ENCODE results near the gene COX19. TPM values are rescaled to one million over a fixed set of nuclear protein-coding genes. Genes with fewer than 3 reads are reported as not detected.

COX19 gene
- total and polyA plus RNA-seq, 2 donors (not counting 3 experiments of a cell fraction or from before 2014, with no cell fraction given) = 6.8 to 10.6 TPM

DNA sequence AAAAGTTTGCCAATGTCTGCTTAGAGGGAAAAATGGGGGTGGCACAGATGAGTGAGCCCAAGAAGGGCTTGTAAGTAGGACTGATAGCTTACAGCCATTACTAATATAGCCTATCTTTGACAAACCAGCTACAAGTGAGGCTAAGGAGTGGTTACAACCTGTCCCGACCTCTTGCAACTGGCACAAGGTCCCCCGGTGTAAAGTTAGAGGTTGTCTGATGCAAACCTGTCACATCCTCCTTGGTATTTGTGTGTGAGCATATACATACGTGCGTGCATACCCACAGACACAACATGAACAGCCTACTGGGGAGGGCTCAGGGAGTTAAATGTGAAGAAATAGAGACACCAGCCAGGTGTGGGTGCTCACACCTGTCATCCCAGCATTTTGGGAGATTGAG, 35.5 kb downstream of the COX19 start:
- Histone ChIP-seq H4K20me1 (replicated peaks; ENCODE audit: control insufficient read depth, extremely low read depth, insufficient read depth, low read length) (no peaks in the 10 kb centered on the region), H2AFZ (ENCODE audit: low read depth, low read length) (no peak overlapping the region), H3K9me1 (replicated peaks; ENCODE audit: control insufficient read depth, extremely low read depth, insufficient read depth, low read length) (no peaks in the 10 kb centered on the region), H3K9me3 (replicated peaks; ENCODE audit: control insufficient read depth, insufficient read depth, low read length) (no peaks in the 10 kb centered on the region), H3K4me3 (replicated peaks in 1 of 3; ENCODE audit: insufficient read depth in 1 of 3, low read depth in 1 of 3, low read length in 3 of 3) (no peak overlapping the region), H3K4me1 (ENCODE audit: control insufficient read depth, extremely low read depth, insufficient read depth, low read length) (no peaks in the 10 kb centered on the region), H3K36me3 (ENCODE audit: control insufficient read depth in 2 of 2, extremely low read depth in 1 of 2, insufficient read depth in 2 of 2, low read length in 2 of 2) (no peaks in the 10 kb centered on the region), H3K27ac (ENCODE audit: insufficient read depth, low read depth, low read length) (no peak overlapping the region), H3K4me2 (ENCODE audit: insufficient read depth, low read length) (no peak overlapping the region), H3K79me2 (ENCODE audit: control insufficient read depth, insufficient read depth, low read length) (no peaks in the 10 kb centered on the region), H3K9ac (replicated peaks; ENCODE audit: extremely low read depth, insufficient read depth, low read length) (no peak overlapping the region), H3K27me3 (ENCODE audit: control insufficient read depth in 2 of 2, insufficient read depth in 2 of 2, low read length in 2 of 2) (peaks cover 0 to 13% of the 10 kb centered on the region in 2 experiments)
- FAIRE-seq (no peak), DNase-seq (ENCODE audit: low read depth, low spot score) (no peak)
- intact Hi-C loops (cut with micrococcal nuclease) = no loop called here
- BruUV-seq (replicated peaks) = no TSS peak
- ChIA-PET POLR2A (no interaction called here), CTCF (no interaction called here)
- dilution Hi-C loops (cut with MboI; ENCODE audit: extremely low pct_ligation_motif_present, low sequenced_read_pairs) = no loop called here
- no peak for TF ChIP-seq MYC (IDR thresholded peaks at IDR 0.05; ENCODE audit: low read depth, low read length)
- TF ChIP-seq EZH2 (IDR thresholded peaks at IDR 0.05; ENCODE audit: borderline replicate concordance, low read depth, low read length, severe bottlenecking) = no peak
- no peak for TF ChIP-seq GATA2 (IDR thresholded peaks at IDR 0.05; ENCODE audit: insufficient read depth, insufficient read length, low read depth, low read length)
- no peak for TF ChIP-seq JUN (IDR thresholded peaks at IDR 0.05; ENCODE audit: borderline replicate concordance, insufficient read depth, insufficient read length, low read depth)
- TF ChIP-seq MAX (IDR thresholded peaks at IDR 0.05; ENCODE audit: insufficient read depth, insufficient read length) = no peak
- TF ChIP-seq, protein P1, sequence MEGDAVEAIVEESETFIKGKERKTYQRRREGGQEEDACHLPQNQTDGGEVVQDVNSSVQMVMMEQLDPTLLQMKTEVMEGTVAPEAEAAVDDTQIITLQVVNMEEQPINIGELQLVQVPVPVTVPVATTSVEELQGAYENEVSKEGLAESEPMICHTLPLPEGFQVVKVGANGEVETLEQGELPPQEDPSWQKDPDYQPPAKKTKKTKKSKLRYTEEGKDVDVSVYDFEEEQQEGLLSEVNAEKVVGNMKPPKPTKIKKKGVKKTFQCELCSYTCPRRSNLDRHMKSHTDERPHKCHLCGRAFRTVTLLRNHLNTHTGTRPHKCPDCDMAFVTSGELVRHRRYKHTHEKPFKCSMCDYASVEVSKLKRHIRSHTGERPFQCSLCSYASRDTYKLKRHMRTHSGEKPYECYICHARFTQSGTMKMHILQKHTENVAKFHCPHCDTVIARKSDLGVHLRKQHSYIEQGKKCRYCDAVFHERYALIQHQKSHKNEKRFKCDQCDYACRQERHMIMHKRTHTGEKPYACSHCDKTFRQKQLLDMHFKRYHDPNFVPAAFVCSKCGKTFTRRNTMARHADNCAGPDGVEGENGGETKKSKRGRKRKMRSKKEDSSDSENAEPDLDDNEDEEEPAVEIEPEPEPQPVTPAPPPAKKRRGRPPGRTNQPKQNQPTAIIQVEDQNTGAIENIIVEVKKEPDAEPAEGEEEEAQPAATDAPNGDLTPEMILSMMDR (IDR thresholded peaks at IDR 0.05; ENCODE audit: extremely low read depth in 1 of 2, insufficient read depth in 1 of 2, low read depth in 1 of 2, low read length in 2 of 2) = no peak
